H1 (cell line): Measurements from ENCODE around the gene TASP1. TPM values are rescaled to one million over a fixed set of nuclear protein-coding genes. Genes with fewer than 3 reads are reported as not detected.

Source experiments
- CTCF ChIA-PET: fragments of 300-600 bp; sonication (Branson Sonifier 250); formaldehyde crosslinking; loops from one replicate; lab custom pipeline; 2021; ENCODE audit not compliant: partially characterized antibody; lab: Charles Lee
- POLR2A ChIA-PET: fragments of 300-600 bp; sonication (Branson Sonifier 250); formaldehyde crosslinking; loops from one replicate; lab custom pipeline; 2021; ENCODE audit warnings: inconsistent platforms; ENCODE audit not compliant: partially characterized antibody; lab: Charles Lee
- DNase-seq, 2 experiments: peaks; one replicate each; pipeline versions ENCODE4 v3.0.0 to v3.0.0-alpha.2; 2010 to 2022; ENCODE audit warnings: low spot score in 2 of 2, low read depth in 1 of 2, mixed read lengths in 1 of 2
- FAIRE-seq: peaks from 2 replicates; lab custom pipeline; 2011; peaks lifted over from hg19 to GRCh38; lab: Jason Lieb, UNC
- H2AFZ ChIP-seq: 2 replicates; pipeline ENCODE4 v1.8.1; 2012; ENCODE audit warnings: low read length, inconsistent platforms
- H2AK5ac ChIP-seq: 2 replicates; pipeline ENCODE4 v1.6.1; 2013; ENCODE audit warnings: low read depth, low read length
- H2BK120ac ChIP-seq: replicated peaks from 2 replicates; pipeline ENCODE3; 2013; ENCODE audit warnings: low read depth, low read length, inconsistent platforms
- H2BK12ac ChIP-seq: 2 replicates; pipeline ENCODE4 v1.6.1; 2013; ENCODE audit warnings: low read depth, low read length
- H2BK15ac ChIP-seq: 2 replicates; pipeline ENCODE4 v1.6.1; 2013; ENCODE audit warnings: low read length
- H2BK20ac ChIP-seq: 2 replicates; pipeline ENCODE4 v1.6.1; 2013; ENCODE audit warnings: low read length
- H2BK5ac ChIP-seq: 2 replicates; pipeline ENCODE4 v1.6.1; 2013; ENCODE audit warnings: low read depth, low read length
- H3K14ac ChIP-seq: 2 replicates; pipeline ENCODE4 v1.6.1; 2013; ENCODE audit warnings: inconsistent platforms; ENCODE audit not compliant: insufficient read length
- H3K18ac ChIP-seq: 2 replicates; pipeline ENCODE4 v1.6.1; 2013; ENCODE audit warnings: low read length; ENCODE audit errors: extremely low read depth
- H3K23ac ChIP-seq: 2 replicates; pipeline ENCODE4 v1.6.1; 2013; ENCODE audit warnings: inconsistent platforms; ENCODE audit not compliant: insufficient read length
- H3K23me2 ChIP-seq: 2 replicates; pipeline ENCODE4 v1.6.1; 2013; ENCODE audit warnings: low read depth, low read length
- H3K27ac ChIP-seq: 2 replicates; pipeline ENCODE4 v1.6.1; 2011; ENCODE audit warnings: low read depth, low read length, inconsistent platforms
- H3K27me3 ChIP-seq, 4 experiments: replicated peaks in 1 of 4; 1 replicate in 1 of 4; 2 replicates in 3 of 4; pipeline versions ENCODE4 v1.6.1 to v1.8.1; 2011 to 2013; ENCODE audit warnings: low read length in 3 of 4, mild to moderate bottlenecking in 3 of 4, inconsistent platforms in 2 of 4, mixed read lengths in 2 of 4, moderate library complexity in 1 of 4; ENCODE audit not compliant: control insufficient read depth in 3 of 4, insufficient read depth in 3 of 4; ENCODE audit errors: extremely low read depth in 1 of 4
- H3K36me3 ChIP-seq, 4 experiments: 2 replicates each; pipeline versions ENCODE4 v1.6.1 to v1.8.1; 2011 to 2013; ENCODE audit warnings: mild to moderate bottlenecking in 4 of 4, low read length in 3 of 4, moderate library complexity in 2 of 4, control low read depth in 1 of 4, inconsistent platforms in 1 of 4; ENCODE audit not compliant: insufficient read depth in 4 of 4, control insufficient read depth in 2 of 4
- H3K4ac ChIP-seq: replicated peaks from 2 replicates; pipeline ENCODE3; 2013; ENCODE audit warnings: low read length, low read depth, mixed read lengths, inconsistent platforms; ENCODE audit not compliant: insufficient read length
- H3K4me1 ChIP-seq, 4 experiments: replicated peaks in 1 of 4; 1 replicate in 1 of 4; 2 replicates in 3 of 4; pipeline versions ENCODE4 v1.6.1 to v1.8.1; 2011 to 2013; ENCODE audit warnings: low read length in 3 of 4, inconsistent platforms in 2 of 4, mixed read lengths in 1 of 4; ENCODE audit not compliant: insufficient read depth in 4 of 4, control insufficient read depth in 3 of 4
- H3K4me2 ChIP-seq, 2 experiments: 2 replicates each; pipeline versions ENCODE4 v1.6.1 to v1.8.1; 2011 to 2013; ENCODE audit warnings: low read depth in 2 of 2, low read length in 2 of 2, control low read depth in 1 of 2, inconsistent platforms in 1 of 2, mild to moderate bottlenecking in 1 of 2; ENCODE audit not compliant: insufficient read depth in 1 of 2
- H3K4me3 ChIP-seq, 4 experiments: fragments of 200-600, 300-600 bp in 1 of 4; sonication (generic), shearing (Covaris generic), sonication (Bioruptor Twin) in 1 of 4; 2 replicates each; pipeline versions ENCODE4 v1.5.1 to v1.8.1; 2011 to 2016; ENCODE audit warnings: low read length in 4 of 4, low read depth in 3 of 4, control low read depth in 2 of 4, inconsistent platforms in 2 of 4, mild to moderate bottlenecking in 2 of 4, mixed read lengths in 1 of 4, moderate library complexity in 1 of 4; ENCODE audit not compliant: insufficient read depth in 2 of 4; ENCODE audit errors: extremely low read depth in 1 of 4
- H3K56ac ChIP-seq: replicated peaks from 2 replicates; pipeline ENCODE3; 2013; ENCODE audit warnings: low read depth, mild to moderate bottlenecking, mixed read lengths, low read length, inconsistent platforms; ENCODE audit not compliant: insufficient read length
- H3K79me1 ChIP-seq: 2 replicates; pipeline ENCODE4 v1.6.1; 2013; ENCODE audit warnings: low read depth, low read length, control low read depth
- H3K79me2 ChIP-seq, 2 experiments: 2 replicates each; pipeline versions ENCODE4 v1.6.1 to v1.8.1; 2012 to 2013; ENCODE audit warnings: low read length in 2 of 2, mild to moderate bottlenecking in 2 of 2, inconsistent platforms in 1 of 2; ENCODE audit not compliant: insufficient read depth in 2 of 2, control insufficient read depth in 1 of 2
- H3K9ac ChIP-seq, 4 experiments: replicated peaks in 1 of 4; 1 replicate in 1 of 4; 2 replicates in 3 of 4; pipeline versions ENCODE4 v1.6.1 to v1.8.1; 2011 to 2013; ENCODE audit warnings: low read depth in 3 of 4, low read length in 3 of 4, control low read depth in 2 of 4, mild to moderate bottlenecking in 2 of 4, moderate library complexity in 2 of 4, inconsistent platforms in 1 of 4; ENCODE audit errors: extremely low read depth in 1 of 4
- H3K9me3 ChIP-seq, 2 experiments: 2 replicates each; pipeline versions ENCODE4 v1.6.1 to v1.8.1; 2012 to 2013; ENCODE audit warnings: mild to moderate bottlenecking in 2 of 2, moderate library complexity in 2 of 2, control low read depth in 1 of 2, inconsistent platforms in 1 of 2, low read depth in 1 of 2, low read length in 1 of 2, mixed read lengths in 1 of 2; ENCODE audit not compliant: insufficient read depth in 2 of 2
- H4K20me1 ChIP-seq, 2 experiments: replicated peaks in 1 of 2; 2 replicates each; pipeline versions ENCODE3 to v1.8.1; 2011 to 2013; ENCODE audit warnings: inconsistent platforms in 2 of 2, low read length in 2 of 2, mild to moderate bottlenecking in 1 of 2; ENCODE audit not compliant: insufficient read depth in 2 of 2, control insufficient read depth in 1 of 2
- H4K5ac ChIP-seq: 2 replicates; pipeline ENCODE4 v1.6.1; 2013; ENCODE audit warnings: low read length, low read depth, mixed read lengths, inconsistent platforms; ENCODE audit not compliant: insufficient read length
- H4K8ac ChIP-seq: 2 replicates; pipeline ENCODE4 v1.8.0; 2013; ENCODE audit warnings: mild to moderate bottlenecking, moderate library complexity, low read length, inconsistent platforms; ENCODE audit not compliant: insufficient read depth; ENCODE audit errors: extremely low read depth
- H4K91ac ChIP-seq: replicated peaks from 2 replicates; pipeline ENCODE3; 2013; ENCODE audit warnings: low read length, mixed read lengths, inconsistent platforms; ENCODE audit not compliant: insufficient read length
- BCL11A ChIP-seq, 2 experiments: IDR thresholded peaks; one replicate each; pipeline ENCODE4 v1.6.1; 2011; ENCODE audit warnings: low read depth in 2 of 2, low read length in 2 of 2, mild to moderate bottlenecking in 2 of 2
- CHD1 ChIP-seq: IDR thresholded peaks from 2 replicates; pipeline ENCODE4 v1.6.1; 2012; ENCODE audit warnings: low read depth, low read length, improper control_type of control experiment
- GTF2F1 ChIP-seq: IDR thresholded peaks from 2 replicates; pipeline ENCODE4 v1.6.1; 2012; ENCODE audit warnings: low read depth, low read length, improper control_type of control experiment, borderline replicate concordance
- JUN ChIP-seq: IDR thresholded peaks from 2 replicates; pipeline ENCODE4 v1.6.1; 2011; ENCODE audit warnings: low read depth, mild to moderate bottlenecking, improper control_type of control experiment, low read length
- KDM5A ChIP-seq: fragments of 200-600 bp; IDR thresholded peaks from 2 replicates; pipeline ENCODE4 v1.7.1; 2012; ENCODE audit warnings: mild to moderate bottlenecking, low read length, inconsistent platforms, mixed read lengths
- MAFK ChIP-seq: IDR thresholded peaks from 2 replicates; pipeline ENCODE4 v1.6.1; 2012; ENCODE audit warnings: low read depth, mild to moderate bottlenecking, improper control_type of control experiment, low read length
- NANOG ChIP-seq: IDR thresholded peaks from 2 replicates; pipeline ENCODE4 v1.6.1; 2011; ENCODE audit warnings: low read length, low read depth, mild to moderate bottlenecking, inconsistent platforms; ENCODE audit not compliant: insufficient read depth, poor library complexity, severe bottlenecking
- RNF2 ChIP-seq: fragments of 200-900, 300-1000 bp; sonication (generic); IDR thresholded peaks from 2 replicates; pipeline ENCODE4 v1.7.1; 2016; ENCODE audit warnings: borderline replicate concordance, low read depth, mild to moderate bottlenecking, antibody characterized with exemption, low read length; ENCODE audit not compliant: poor library complexity, severe bottlenecking; ENCODE audit errors: missing control alignments
- RXRA ChIP-seq: IDR thresholded peaks from 2 replicates; pipeline ENCODE4 v1.6.1; 2011; ENCODE audit warnings: low read depth, mild to moderate bottlenecking, low read length, moderate library complexity; ENCODE audit not compliant: insufficient read depth
- TCF12 ChIP-seq: IDR thresholded peaks from 2 replicates; pipeline ENCODE4 v1.6.1; 2011; ENCODE audit warnings: low read depth, mild to moderate bottlenecking, low read length
- TEAD4 ChIP-seq: IDR thresholded peaks from 2 replicates; pipeline ENCODE4 v1.6.1; 2012; ENCODE audit warnings: low read depth, low read length, inconsistent platforms, mixed read lengths
- YY1 ChIP-seq: IDR thresholded peaks from 2 replicates; pipeline ENCODE4 v1.6.1; 2011; ENCODE audit warnings: low read depth, mild to moderate bottlenecking, low read length
- WGBS, 2 experiments: shearing (Covaris generic) in 1 of 2; methylation state at CpG; one replicate each; pipeline versions ENCODE4 v1.1.6 to v1.1.7; 2013 to 2015; ENCODE audit warnings: low lambda C conversion rate in 2 of 2, mixed read lengths in 2 of 2, inconsistent platforms in 1 of 2, low coverage in 1 of 2, missing lambda C conversion rate in 1 of 2; ENCODE audit not compliant: insufficient replicate concordance in 2 of 2, insufficient coverage in 1 of 2, insufficient read length in 1 of 2; ENCODE audit errors: extremely low coverage in 1 of 2, missing lambda C conversion rate in 1 of 2; 5-methylcytosine and 5-hydroxymethylcytosine counted together
- polyA plus RNA-seq, 7 experiments: library from polyadenylated mRNA; depleted of rRNA in 3 of 7; stranded (reverse) in 5 of 7; unstranded in 2 of 7; fragments of >200 nt in 5 of 7; fragments of 200-250 nt in 2 of 7; gene quantifications; 1 replicate in 5 of 7; 2 replicates in 1 of 7; 4 replicates in 1 of 7; pipeline versions ENCODE4 v1.2.1 to v1.2.3, GENCODE V29; 2011 to 2013; ENCODE audit warnings: missing spikeins in 2 of 7, mixed read lengths in 2 of 7
- total RNA-seq: library from RNA; stranded (reverse); fragmentation: NEBNext Ultra II Directional; extraction: Animal tissue kit (Norgen Biotek cat#: 25700); gene quantifications from 2 replicates; pipeline ENCODE4 v1.2.1, GENCODE V29; 2021
- TF ChIP-seq, protein P1 (sequence below): IDR thresholded peaks from 2 replicates; pipeline ENCODE4 v1.6.1; 2012; ENCODE audit warnings: inconsistent platforms

Gene TASP1
- total and polyA plus RNA-seq, 2 of the 8 experiments (the other 6 are each of a cell fraction or from before 2014, with no cell fraction given), result 4.5 to 10.9 TPM

DNA sequence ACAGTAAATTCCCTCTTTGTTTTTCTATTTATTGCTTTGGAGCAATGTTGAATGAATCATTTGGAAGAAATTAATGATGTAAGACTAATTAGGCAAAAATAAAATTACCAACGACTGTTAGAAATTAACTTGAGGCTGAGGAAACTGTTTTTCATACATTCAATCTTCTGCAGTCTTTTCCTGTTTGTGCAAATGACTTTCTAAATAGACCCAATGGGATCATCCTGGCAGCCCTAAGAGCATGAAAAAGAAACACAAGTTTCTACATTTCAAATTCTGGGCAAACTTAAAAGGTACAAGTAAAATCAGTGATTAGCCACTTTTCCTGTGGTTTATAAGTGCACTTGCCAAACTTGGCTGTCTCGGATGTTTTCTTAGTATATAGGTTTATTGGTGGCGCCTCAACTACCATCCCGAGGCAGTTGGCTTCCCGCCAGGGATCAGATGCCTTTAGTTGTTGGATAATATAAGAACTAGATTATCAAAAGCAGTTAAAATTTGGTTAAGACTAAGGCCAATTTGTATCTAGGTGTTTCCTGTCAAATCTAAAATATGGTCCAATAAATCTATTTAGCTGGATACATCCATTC is 236.5 kb downstream of the TASP1 start:
- FAIRE-seq (no peak), DNase-seq (no peak)
- 86% methylated on average over 5 of the region's 5 CpGs; no CpG with 5 or more reads in 1 of the 2 experiments for WGBS, 2 experiments
- POLR2A ChIA-PET, result no interaction called here
- H3K14ac ChIP-seq, result no peak overlapping the region
- no peak overlapping the region for H4K5ac ChIP-seq
- no peak overlapping the region for H3K4me3 ChIP-seq
- H3K4me2 ChIP-seq, result no peak overlapping the region
- no peaks in the 10 kb centered on the region for H4K20me1 ChIP-seq
- no peak overlapping the region for H2BK120ac ChIP-seq
- no peak overlapping the region for H3K18ac ChIP-seq
- no peak overlapping the region for H3K23ac ChIP-seq
- H2BK15ac ChIP-seq, result no peak overlapping the region
- no peak overlapping the region for H4K91ac ChIP-seq
- no peak overlapping the region for H2BK5ac ChIP-seq
- no peak overlapping the region for H2BK20ac ChIP-seq
- H2BK12ac ChIP-seq, result no peak overlapping the region
- no peak overlapping the region for H4K8ac ChIP-seq
- no peaks in the 10 kb centered on the region for H3K9me3 ChIP-seq
- H3K23me2 ChIP-seq, result no peaks in the 10 kb centered on the region
- H3K79me2 ChIP-seq, result no peaks in the 10 kb centered on the region
- H3K9ac ChIP-seq, result no peak overlapping the region
- no peak overlapping the region for H2AFZ ChIP-seq
- no peaks in the 10 kb centered on the region for H3K79me1 ChIP-seq
- CTCF ChIA-PET, result interaction anchor here (1.1 to 2.0 kb wide), 3 partner anchors 9 to 100 kb away, joined by 3 to 7 read pairs (median 4); no protein-coding TSS in a partner anchor
- H2AK5ac ChIP-seq, result no peak overlapping the region
- H3K27ac ChIP-seq, result no peak overlapping the region
- no peak overlapping the region for H3K56ac ChIP-seq
- H3K4ac ChIP-seq, result no peak overlapping the region
- H3K36me3 ChIP-seq, result no peaks in the 10 kb centered on the region
- no peaks in the 10 kb centered on the region for H3K4me1 ChIP-seq
- peaks cover 0 to 1% (median 0%) of the 10 kb centered on the region in 4 experiments; a peak in 1 of 7 replicates for H3K27me3 ChIP-seq
- no peak for TF ChIP-seq JUN
- TF ChIP-seq YY1, result no peak
- TF ChIP-seq TCF12, result no peak
- TF ChIP-seq TEAD4, result no peak
- TF ChIP-seq MAFK, result no peak
- no peak for TF ChIP-seq GTF2F1
- TF ChIP-seq, protein P1, sequence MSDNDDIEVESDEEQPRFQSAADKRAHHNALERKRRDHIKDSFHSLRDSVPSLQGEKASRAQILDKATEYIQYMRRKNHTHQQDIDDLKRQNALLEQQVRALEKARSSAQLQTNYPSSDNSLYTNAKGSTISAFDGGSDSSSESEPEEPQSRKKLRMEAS, result no peak
- no peak for TF ChIP-seq RNF2
- no peak for TF ChIP-seq CHD1
- TF ChIP-seq KDM5A, result no peak
- no peak for TF ChIP-seq RXRA
- no peak for TF ChIP-seq NANOG
- no peak for TF ChIP-seq BCL11A (IDR thresholded peaks at IDR 0.05; ENCODE audit: low read depth in 2 of 2, low read length in 2 of 2)
